Cerebellar nuclear complex (tissue), 1 donor: ENCODE data around the gene GALNT9.

ENCODE experiments used
- DNase-seq, 2 experiments: peaks; one replicate each; lab custom pipeline; 2025; lab: John Stamatoyannopoulos, UW

The GALNT9 gene

DNA sequence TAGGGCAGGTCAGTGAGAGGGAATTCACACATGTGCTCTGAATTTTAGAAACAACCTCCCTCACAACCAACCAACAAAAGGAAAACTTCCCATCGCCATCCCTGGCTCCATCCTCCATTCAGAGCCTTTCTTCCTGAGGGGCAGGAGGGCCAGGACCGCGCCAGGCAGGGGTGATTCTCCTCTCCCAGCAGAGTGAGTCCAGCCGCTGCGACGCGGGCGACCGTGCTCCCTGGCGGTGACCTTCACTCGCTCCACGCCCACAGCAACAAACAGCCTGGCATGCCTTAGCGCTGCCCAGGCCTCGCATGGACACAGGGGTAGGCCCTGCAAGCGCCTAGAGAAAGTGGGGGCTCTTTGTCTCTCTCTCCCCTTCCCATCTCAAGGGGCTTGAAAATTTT lies 3.7 kb downstream of the GALNT9 start:
- no peak for DNase-seq

DNA sequence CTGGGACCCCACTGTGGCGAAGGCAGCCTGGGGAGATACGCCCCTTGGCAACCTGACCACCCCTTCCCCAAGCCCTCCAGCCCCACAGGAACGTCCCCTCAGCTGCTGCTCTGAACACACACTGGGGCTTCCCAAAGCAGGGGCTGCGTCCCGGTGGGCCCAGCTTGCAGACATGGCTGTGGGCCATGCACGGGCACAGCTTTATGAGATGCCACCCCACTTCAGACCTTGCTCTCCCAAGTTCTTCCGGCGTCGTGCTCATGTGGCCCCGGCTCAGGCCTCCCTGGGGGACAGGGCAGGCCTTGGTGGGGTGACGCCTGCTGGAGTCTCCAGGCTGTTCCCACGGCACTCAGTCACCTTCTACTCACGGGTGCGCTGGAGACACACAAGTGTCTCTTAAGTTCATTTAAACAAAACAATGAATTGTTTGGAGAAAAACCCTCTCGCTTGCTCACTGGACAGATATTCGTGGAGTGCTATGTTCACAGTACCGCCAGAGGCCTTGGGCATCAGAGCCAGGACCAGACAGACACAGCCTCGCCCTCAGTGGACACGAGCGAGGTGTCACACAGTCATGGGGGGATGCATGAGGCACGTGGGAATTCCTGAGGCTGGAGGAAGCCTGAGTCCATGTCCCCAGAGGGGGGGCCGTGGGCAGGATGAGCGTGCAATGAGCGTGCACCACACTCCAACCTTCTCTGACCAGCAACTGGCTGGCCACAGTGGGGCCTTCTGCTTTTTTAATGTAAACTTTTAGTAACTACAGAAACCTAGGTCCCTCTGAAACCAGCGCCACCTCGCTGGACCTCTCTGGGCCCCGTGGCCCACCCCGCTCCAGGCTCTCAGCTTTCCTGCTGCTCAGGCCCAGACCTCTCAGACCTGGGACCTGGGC lies 4.3 kb downstream of the GALNT9 start:
- no peak for DNase-seq

DNA sequence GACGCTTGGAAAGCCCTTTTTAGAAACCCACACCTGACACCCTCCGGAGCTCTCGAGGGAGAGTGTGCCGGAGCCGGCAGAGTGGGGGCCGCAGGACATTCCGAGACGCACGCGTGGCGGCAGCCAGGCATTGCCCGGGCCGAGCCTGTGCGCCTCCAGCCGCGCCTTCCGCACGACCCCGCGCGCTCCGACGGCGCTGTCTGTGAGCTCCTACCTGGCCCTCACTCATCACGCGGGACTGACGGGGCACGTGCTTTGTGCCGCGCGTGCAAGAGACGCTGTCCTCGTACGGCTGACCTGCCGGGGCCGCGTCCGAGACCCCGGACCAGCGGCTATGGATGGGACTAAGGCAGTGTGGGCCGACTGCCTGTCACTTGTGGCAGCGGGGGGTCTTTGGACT lies 5.2 kb downstream of the GALNT9 start:
- no peak for DNase-seq

DNA sequence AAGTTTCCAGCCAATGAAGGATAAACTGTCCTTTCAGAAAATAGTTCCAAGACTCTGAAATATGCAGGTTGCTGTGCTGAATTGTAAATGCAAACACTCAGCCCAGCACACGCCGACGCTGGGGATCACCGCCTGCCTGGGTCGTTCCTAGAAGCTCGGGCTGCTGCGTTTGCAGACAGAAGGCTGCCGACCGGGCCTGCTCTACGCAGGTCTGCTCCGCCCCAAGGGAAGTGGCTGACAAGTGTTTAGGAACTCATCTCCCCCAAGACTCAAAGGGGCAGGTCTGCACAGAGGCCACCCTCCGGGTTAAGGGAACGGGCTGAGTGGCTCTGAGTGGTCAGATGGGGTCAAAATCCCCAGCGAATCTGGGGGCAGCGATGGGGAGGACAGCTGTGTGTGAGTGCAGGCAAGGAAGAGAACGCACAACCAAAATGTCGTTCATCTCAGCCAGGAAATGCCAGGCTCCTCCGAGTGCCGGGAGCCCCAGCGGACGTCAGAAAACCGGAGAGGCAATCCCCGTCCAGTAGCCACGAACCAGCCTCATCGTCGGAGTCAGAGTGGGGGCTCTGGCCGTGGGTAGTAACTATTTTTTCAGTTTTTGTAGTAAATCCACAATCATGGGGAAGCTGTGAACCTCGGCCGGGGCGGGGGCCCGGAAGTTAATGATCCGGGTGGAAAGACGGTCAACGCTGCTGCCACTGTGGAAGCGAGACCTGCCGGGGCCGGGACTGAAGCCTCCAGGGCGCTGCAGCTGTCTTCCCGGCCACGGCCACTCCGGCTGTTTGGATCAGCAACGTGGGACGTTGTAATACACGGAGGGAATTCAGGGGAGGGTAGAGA lies 6.0 kb downstream of the GALNT9 start:
- no peak for DNase-seq

DNA sequence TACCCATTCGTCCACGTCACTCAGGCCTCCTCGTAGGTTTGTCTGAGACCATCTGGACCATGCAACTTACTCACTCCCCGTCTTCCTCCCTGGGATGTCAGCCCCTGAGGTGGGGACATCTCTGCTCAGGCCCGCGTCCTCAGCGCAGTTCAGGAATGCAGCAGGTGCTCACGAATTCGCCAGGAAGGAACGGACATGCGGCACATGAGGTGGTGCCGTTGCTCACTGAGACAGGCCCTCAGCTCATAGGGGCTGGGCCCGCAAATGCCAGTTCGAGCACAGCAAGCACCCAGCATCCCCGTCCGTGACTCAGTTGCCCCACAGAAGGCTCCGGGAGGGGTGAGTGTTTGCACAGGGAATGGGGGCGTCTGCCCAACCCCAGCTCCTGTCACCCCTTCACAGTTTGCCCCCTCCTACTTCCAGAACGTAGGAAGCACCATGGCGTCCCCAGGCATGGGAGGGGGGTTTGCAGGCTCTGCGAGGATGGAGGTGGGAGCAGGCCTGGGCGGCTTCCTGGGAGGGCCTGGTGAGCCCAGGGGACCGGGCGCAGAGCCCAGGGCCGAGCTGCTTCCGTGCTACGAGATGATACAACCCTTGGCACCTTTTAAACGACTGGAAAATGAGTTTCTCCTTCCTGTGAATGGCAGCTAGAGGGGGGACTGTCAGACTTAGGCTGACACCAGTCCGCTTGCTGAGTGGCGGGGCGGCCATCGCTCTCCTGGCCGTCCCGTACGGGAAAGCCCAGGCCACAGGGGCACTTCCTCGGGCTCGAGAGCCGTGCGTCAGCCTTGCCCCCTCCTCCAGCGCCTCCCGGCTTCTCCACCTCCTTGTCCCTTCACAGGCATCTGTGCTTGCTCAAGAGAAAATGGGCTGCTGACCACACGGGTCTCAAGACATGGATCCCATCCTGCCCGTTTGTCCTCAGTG lies 6.9 kb downstream of the GALNT9 start:
- DNase-seq, result no peak

DNA sequence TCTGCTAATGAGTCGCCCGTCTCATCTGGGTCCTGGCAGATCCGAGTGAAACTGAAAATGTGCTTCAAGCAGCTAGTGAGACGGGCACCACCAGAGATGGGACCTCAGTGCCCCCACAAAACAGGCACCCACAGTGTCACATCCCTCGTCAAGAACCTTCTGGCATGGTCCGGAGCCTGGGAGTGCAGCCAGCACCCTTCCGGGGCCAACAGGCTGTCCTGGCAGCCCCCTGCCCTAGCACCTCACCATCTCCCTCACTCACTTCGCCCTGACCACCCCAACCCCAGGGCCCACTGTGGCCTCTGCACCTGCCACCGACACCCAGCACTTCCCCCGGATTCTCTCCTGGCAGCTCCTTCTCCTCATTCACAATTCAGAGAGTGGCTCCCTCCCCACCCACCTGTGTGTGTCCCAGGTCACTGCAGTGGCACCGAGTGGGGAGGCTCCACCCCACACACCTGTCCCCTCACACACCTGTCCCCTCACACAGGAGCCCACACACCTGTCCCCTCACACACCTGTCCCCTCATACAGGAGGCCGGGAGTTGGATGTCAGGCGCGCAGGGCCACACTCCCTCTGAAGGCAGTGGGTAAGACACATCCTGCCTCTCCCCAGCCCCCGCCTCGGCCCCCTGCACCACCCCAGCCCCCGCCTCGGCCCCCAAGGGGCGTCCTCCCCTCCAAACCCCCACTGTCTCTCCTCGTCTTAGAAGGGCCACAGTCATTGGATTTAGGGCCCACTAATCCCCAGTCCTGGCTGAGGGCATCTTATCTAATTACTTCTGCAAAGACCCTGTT lies 7.9 kb downstream of the GALNT9 start:
- DNase-seq, result no peak

DNA sequence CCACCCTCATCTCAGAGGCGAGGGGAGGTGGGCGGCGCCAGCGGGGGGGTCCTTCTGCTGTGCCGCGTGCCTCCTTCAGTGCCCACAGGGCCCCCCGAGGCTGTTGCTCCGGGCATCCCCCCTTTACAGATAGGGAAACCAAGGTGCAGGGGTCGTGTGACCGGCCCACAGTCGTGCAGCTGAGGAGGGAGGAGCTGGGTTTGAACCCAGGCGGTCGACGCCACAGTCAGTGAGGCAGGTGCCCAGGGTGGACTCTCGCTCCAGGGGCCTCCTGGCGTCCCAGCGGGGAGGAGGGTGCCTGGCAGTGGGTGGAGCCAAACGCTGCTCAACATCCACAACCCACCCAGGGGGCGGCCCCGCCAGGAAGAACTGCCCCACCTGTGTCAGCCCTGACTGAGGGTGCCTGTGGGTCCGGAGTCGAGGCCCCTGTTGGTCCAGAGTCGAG lies 8.6 kb downstream of the GALNT9 start:
- no peak for DNase-seq

DNA sequence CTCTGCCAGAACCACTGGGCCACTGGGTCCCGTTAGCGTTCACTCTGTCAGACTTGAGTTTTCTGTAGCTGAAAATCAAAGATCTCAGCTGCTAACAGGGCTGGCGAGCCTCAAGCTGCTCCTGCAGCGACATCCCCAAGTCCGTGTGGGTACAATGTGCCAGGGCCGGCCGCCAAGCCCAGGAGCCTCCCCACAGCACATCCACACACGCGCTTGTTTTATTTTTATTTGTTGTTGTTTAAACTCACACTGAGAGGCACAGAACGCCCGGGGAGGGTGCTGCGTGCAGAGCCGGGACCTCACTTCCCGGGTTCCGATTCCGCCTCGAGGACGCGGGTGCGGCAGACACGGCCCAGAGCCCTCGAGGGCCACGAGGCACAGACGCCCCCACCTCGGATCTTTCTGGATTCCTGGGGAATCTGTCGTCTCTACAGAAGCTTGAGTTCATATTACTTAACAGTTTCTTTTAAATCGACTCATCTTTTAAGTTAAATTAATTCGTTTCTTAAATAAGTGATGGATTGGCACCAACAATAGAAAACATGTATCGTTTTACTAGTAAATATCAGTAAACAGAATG lies 9.3 kb downstream of the GALNT9 start:
- DNase-seq, result no peak

DNA sequence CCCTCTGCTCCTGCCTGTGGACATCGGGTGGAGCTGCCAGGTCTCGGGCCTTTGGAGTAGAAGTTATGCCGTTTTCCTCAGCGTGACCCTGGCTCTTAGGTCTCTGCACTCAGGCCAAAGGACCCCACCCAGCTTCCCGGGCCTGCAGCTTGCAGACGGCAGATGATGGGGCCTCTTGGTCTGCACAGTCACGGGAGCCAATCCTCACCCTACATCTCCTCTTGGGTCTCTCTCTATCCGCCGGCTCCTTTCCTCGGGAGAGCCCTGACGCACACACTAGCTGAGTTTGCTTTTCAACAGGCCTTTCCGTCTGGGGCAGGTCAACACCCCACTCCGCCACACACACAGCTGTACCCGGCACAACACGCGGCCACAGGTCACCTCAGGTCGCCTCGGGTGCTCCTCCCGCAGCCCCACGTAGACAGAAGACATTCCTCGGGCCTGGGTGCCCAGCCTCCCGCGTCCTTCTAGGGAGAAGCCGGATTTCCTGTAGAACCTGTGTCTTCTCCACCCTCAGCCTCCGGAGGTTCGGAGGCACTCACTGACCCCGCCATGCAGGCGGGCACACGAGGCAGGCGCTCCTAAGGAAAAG lies 9.9 kb downstream of the GALNT9 start:
- DNase-seq, result no peak

DNA sequence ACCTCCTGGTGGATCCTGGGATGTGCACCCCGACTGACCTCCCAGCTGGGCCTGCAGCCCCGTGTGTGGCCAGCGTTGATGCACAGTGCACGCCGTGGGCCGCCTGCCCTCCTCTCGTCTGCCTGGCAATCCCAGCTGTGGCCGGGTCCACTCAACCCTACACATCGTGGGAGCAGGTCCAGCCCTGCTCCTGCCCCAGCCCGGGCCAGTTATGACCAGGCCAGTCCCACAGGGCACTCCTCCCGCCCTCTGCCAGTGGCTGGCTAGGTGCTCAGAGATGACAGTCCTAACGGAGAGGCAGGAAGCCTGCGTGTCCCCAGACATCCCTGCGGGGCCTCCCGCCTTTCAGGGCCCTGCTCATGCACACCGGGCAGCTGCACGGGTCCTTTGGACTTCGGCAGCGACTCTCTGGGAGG lies 10.8 kb downstream of the GALNT9 start:
- no peak for DNase-seq

DNA sequence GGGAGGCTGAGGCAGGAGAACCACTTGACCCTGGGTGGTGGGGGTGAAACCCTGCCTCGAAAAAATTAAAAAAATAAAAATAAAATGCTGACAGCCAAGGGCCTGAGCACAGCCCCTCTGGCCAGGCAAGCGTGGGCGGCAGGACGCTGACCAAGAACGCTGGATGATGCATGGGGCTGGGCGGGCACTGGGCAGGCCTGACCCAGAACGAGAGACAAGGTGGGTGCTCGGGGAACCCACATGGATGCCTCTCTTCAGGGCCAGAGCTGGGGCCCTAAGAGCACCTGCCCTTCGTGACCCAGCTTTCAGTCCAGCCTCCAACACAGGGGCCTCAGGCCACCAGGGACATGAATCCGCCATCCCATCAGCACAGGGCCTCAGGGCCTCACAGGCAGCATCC lies 11.3 kb downstream of the GALNT9 start:
- DNase-seq, result no peak

DNA sequence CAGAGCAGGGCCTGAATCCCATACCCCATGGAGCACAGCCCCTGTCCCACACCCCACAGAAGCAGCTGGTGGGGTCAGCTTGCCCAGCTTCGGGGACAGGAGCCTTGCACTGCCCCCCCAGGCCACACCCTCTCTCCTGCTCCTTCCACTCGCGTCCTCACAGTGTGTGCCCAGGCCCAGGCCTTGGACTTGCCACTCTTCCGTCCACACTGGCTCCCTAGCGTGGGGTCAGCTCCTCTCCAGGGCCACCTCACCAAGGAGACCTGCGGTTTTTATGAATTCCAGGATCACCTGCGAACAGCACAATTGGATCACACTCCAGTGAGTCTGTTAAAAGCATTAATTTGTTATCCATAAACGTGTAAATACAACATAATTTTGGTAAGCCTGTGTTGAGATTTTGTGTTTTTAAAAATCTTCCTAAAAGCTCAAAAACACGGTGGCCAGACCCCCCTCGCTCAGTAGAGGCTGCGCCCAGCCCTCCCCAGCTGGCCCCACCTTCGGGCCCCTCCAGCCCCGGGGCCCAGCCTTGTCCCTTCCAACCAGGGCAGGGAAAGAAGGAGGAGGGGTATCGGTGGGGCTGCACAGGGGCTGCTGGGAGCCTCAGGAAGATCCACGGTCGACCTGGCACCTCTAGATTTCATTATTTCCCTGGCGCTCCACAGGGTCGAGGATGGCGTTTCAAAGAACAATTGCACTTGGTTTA lies 12.0 kb downstream of the GALNT9 start:
- DNase-seq, result no peak

DNA sequence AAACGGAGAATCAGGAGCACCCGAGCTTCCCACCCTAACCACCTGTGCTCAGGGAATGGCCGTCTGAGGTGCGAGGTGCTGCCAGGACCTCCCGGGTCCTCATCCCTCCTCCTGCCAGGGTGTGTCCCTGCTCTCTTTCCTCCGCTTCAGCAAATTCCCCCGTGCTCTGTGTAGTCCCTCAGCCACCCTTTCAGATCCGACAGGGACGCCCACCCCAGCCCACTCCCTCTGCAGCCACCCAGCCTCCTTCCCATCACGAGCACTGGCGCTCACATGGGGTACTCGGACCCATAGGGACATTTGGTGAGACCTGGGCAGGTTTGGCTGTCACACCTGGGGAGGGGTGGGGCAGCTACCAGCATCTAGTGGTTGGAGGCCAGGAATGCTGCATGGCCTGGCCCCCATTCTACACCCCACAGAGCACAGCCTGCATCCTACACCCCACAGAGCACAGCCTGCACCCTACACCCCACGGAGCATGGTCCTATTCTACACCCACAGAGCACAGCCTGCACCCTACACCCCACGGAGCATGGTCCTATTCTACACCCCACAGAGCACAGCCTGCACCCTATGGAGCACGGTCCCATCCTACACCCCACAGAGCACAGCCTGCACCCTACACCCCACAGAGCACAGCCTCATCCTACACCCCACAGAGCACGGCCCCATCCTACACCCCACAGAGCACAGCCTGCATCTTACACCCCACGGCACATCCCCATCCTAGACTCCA lies 12.7 kb downstream of the GALNT9 start:
- no peak for DNase-seq

DNA sequence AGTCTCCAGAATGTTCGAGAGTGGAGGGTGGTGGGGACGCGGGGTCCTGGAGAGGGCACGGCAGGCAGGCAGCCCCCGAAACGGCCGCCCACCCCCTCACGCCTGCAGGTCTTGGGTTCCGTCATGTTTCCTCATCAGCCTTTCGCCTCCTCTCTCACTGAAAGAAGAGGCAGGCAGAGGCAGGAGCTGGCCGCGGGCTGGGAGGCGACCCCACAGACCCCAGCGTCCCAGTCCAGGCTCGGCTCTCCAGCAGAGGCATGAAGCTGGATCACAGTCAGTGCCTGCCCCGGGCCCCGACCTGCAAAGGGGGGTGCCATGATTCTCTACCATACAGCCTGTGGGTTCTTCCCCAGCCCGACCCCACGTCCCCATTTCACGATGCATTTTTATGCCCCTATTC lies 13.4 kb downstream of the GALNT9 start:
- no peak for DNase-seq

DNA sequence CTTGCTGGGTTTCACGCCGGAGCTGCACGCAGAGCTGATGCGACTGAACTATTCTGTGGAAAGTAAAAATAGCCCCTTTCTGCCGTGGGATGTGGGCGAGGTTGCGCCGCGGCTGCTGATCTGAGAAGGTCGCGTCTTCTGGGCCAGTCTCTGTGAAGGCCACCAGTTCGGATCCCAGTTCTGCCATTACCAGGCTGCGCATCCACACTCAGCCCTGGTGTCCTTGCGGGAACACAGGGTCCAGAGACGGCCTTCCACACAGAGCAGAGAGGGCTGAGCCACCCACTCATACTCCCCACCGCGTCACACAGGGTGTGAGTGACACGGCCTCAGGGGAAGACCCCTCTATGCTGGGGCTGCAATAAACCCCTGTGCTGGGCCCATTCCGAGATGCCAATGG lies 13.9 kb downstream of the GALNT9 start:
- no peak for DNase-seq

DNA sequence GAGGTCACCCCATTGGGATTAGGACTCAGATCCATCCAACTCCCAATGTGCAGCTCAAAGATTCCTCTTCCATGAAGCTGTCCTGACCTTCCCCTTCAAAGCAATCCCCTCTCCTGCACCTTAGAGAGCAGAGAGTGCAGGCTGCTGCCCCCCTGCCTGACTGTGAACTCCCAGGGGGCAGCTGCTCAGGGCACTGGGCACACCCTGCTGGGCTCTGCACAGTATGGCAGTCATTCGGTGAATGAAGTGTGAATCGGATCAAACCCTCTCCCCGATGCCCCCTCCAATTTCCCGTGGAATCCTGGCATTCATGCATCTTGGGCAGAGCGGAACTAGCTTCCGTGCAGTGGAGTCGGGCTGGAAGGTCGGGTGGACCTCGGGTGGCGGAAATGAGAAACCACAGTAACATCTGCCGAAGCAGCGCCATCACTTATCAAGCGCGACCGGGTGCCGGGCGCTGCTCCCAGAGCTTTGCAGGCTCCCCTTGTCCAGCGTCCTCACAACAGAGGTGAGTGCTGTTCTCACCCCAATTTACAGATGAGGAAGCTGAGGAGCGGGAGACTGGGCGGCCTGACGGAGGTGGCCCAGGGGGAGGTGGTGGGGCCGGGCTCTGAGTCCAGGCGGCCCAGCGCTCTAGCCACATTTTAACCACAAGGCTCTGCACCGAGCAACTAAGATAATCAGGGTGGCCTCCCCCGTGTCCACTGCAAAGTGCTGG lies 14.7 kb downstream of the GALNT9 start:
- DNase-seq, result no peak

DNA sequence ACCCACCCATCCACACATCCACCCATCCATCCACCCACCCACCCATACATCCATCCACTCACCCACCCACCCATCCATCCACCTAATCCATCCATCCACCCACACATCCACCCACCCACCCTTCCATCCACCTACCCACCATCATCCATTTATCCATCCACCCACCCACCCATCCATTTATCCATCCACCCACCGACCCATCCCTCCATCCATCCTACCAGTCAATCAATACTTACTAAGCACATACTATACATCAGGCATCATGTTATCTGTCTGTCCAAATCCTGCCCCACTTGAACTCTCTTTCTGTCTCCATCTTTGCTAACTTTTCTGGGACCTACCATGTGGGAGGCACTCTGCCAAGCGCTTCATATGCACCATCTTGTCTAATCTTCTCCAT lies 15.4 kb downstream of the GALNT9 start:
- DNase-seq, result no peak

DNA sequence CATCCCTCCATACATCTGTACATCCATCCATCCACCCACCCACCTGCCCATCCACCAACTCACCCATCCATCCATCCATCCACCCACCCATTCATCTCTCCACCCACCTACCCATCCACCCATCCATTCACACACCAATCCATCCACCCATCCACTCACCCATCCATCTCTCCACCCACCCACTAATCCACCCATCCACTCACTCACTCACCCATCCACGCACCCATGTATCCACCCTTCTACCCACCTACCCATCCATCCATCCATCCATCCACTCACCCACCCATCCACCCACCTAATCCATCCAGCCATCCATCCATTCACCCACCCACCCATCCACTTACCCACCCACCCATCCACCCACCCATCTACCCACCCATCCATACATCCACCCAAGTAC lies 16.2 kb downstream of the GALNT9 start:
- DNase-seq, result no peak
